Left lung (tissue), 10 donors: ENCODE results near the gene PRKG1. TPM values are rescaled to one million over a fixed set of nuclear protein-coding genes. Genes with fewer than 3 reads are reported as not detected.

Experiments
- ATAC-seq: fragments of 200-7000 bp; cut with Tn5 transposase; one replicate; pipeline ENCODE4 v1.9.1; 2020; ENCODE audit warnings: moderate library complexity
- DNase-seq, 4 donors: peaks; one replicate each; pipeline ENCODE4 v3.0.0-alpha.2; 2013 to 2020
- H3K27ac ChIP-seq, 2 donors: fragments of 200-600 bp; sonication (generic) in 1 of 2; one replicate each; pipeline versions ENCODE4 v1.5.0 to v1.8.0; 2020 to 2021
- H3K27me3 ChIP-seq, 2 donors: fragments of 200-600 bp; sonication (generic) in 1 of 2; one replicate each; pipeline versions ENCODE4 v1.5.0 to v1.8.0; 2020 to 2021
- H3K36me3 ChIP-seq, 2 donors: fragments of 200-600 bp; sonication (generic) in 1 of 2; one replicate each; pipeline versions ENCODE4 v1.5.0 to v1.8.0; 2020 to 2021
- H3K4me1 ChIP-seq, 2 donors: fragments of 200-600 bp; one replicate each; pipeline ENCODE4 v1.8.0; 2021
- H3K4me3 ChIP-seq, 2 donors: fragments of 200-600 bp; sonication (generic) in 1 of 2; one replicate each; pipeline versions ENCODE4 v1.5.0 to v1.8.0; 2020 to 2021; ENCODE audit warnings: mild to moderate bottlenecking in 1 of 2
- H3K9me3 ChIP-seq, 2 donors: fragments of 200-600 bp; sonication (generic) in 1 of 2; one replicate each; pipeline versions ENCODE4 v1.5.0 to v1.8.0; 2020 to 2021
- CTCF ChIP-seq, 2 donors: fragments of 200-600 bp; sonication (generic) in 1 of 2; IDR thresholded peaks; one replicate each; pipeline versions ENCODE4 v1.5.0 to v1.8.0; 2021; ENCODE audit warnings: antibody characterized with exemption in 2 of 2
- intact Hi-C, 2 donors: fragments of 100-400 bp; cut with DNase I; formaldehyde crosslinking; loops; one replicate each; pipeline versions ENCODE4 v1.11.2 to v1.14.2; 2022
- polyA plus RNA-seq, 6 donors: library from polyadenylated mRNA; unstranded; fragments of 120-200 nt; gene quantifications; one replicate each; pipeline ENCODE4 v1.2.1, GENCODE V29; 2013; ENCODE audit not compliant: insufficient read length in 6 of 6
- total RNA-seq, 2 donors: library from RNA; stranded (reverse); fragmentation: NEBNext Ultra II Directional; extraction: Animal tissue kit (Norgen Biotek cat#: 25700); gene quantifications; one replicate each; pipeline ENCODE4 v1.2.1, GENCODE V29; 2021
- donor health status: DM: no; HTN: yes; CAD: no.
- donor health status: DM: no; HTN: no; CAD: no.

The PRKG1 gene
- total and polyA plus RNA-seq, 8 donors: 15.6 to 29.0 (median 17.8) TPM

GRCh38 chr10:51699475-51700227, 625.4 kb downstream of the PRKG1 start, which contains the start of gene CSTF2T:
Gene CSTF2T, minus strand, starts transcription at chr10:51699595. Its CDS starts 46 bp downstream, at chr10:51699549.
- Histone ChIP-seq H3K4me1 (peaks cover 14 to 50% of the 10 kb centered on the region in 2 donors), H3K4me3 (peak within 1 kb of the TSS; percentile 69 to 75), H3K27me3 (no peaks in the 10 kb centered on the region), H3K27ac (peak within 1 kb of the TSS; percentile 93 to 96), H3K36me3 (no peaks in the 10 kb centered on the region), H3K9me3 (no peaks in the 10 kb centered on the region)
- intact Hi-C loops: no loop called here
- TF ChIP-seq CTCF (IDR thresholded peaks at IDR 0.05): no peak
- ATAC-seq: peak; percentile 97
- DNase-seq: peak; percentile 88 to 97 (median 94)

- ATAC-seq: peak; percentile 53
- DNase-seq: peak in 2 of 4 donors; percentile 31 to 74
- Histone ChIP-seq H3K27ac (peak overlapping the region; percentile 93 to 96), H3K4me1 (peaks cover 14 to 44% of the 10 kb centered on the region in 2 donors), H3K9me3 (no peaks in the 10 kb centered on the region), H3K4me3 (peak overlapping the region; percentile 69 to 75), H3K36me3 (no peaks in the 10 kb centered on the region), H3K27me3 (no peaks in the 10 kb centered on the region)
- no peak for TF ChIP-seq CTCF (IDR thresholded peaks at IDR 0.05)
- intact Hi-C loops: no loop called here
Observed at GRCh38 chr10:51700228-51700817, 626.0 kb downstream of the PRKG1 start.

- Histone ChIP-seq H3K9me3 (no peaks in the 10 kb centered on the region), H3K36me3 (no peaks in the 10 kb centered on the region), H3K4me3 (no peak overlapping the region), H3K27me3 (no peaks in the 10 kb centered on the region), H3K27ac (no peak overlapping the region), H3K4me1 (peaks cover 0 to 1% of the 10 kb centered on the region in 2 donors)
- no peak for DNase-seq
- intact Hi-C loops: no loop called here
- TF ChIP-seq CTCF (IDR thresholded peaks at IDR 0.05): no peak
- ATAC-seq: no peak
Observed at GRCh38 chr10:51705774-51706173, 631.5 kb downstream of the PRKG1 start.

- Histone ChIP-seq H3K9me3 (no peaks in the 10 kb centered on the region), H3K4me1 (no peaks in the 10 kb centered on the region), H3K27me3 (no peaks in the 10 kb centered on the region), H3K36me3 (no peaks in the 10 kb centered on the region), H3K27ac (no peak overlapping the region), H3K4me3 (no peak overlapping the region)
- DNase-seq: peak in 3 of 4 donors; percentile 55 to 79 (median 75)
- TF ChIP-seq CTCF (IDR thresholded peaks at IDR 0.05): no peak
- peak; percentile 51 for ATAC-seq
- intact Hi-C loops: no loop called here
Observed at GRCh38 chr10:51706225-51706624, 631.9 kb downstream of the PRKG1 start.

- Histone ChIP-seq H3K27ac (no peak overlapping the region), H3K9me3 (no peaks in the 10 kb centered on the region), H3K36me3 (no peaks in the 10 kb centered on the region), H3K27me3 (no peaks in the 10 kb centered on the region), H3K4me1 (no peaks in the 10 kb centered on the region), H3K4me3 (no peak overlapping the region)
- TF ChIP-seq CTCF (IDR thresholded peaks at IDR 0.05): no peak
- DNase-seq (no peak), ATAC-seq (no peak)
- intact Hi-C loops: no loop called here
Observed at GRCh38 chr10:51707392-51707791, 633.1 kb downstream of the PRKG1 start.
